ENCODE measurements around the gene RCHY1. TPM values are rescaled to one million over a fixed set of nuclear protein-coding genes. Genes with fewer than 3 reads are reported as not detected.

Gene RCHY1
- total RNA-seq (10 to 100 TPM; 27.0 to 35.9 TPM), polyA plus RNA-seq (10 to 100 TPM; 11.3 to 27.5 TPM)
- long read RNA-seq, donor 1, full-length matches to known transcripts = 16 of 16 reads
- long read RNA-seq, donor 1, partial matches to known transcripts = 0 of 16 reads
- long read RNA-seq, donor 1, other reads (novel, unspliced or antisense) = 0 of 16 reads
- long read RNA-seq, donor 2, full-length matches to known transcripts = 6 of 11 reads
- long read RNA-seq, donor 2, partial matches to known transcripts = 5 of 11 reads
- long read RNA-seq, donor 2, other reads (novel, unspliced or antisense) = 0 of 11 reads
- long read RNA-seq, donor 3, full-length matches to known transcripts = 6 of 6 reads
- long read RNA-seq, donor 3, partial matches to known transcripts = 0 of 6 reads
- long read RNA-seq, donor 3, other reads (novel, unspliced or antisense) = 0 of 6 reads
- long read RNA-seq, donor 4, full-length matches to known transcripts = 4 of 4 reads
- long read RNA-seq, donor 4, partial matches to known transcripts = 0 of 4 reads
- long read RNA-seq, donor 4, other reads (novel, unspliced or antisense) = 0 of 4 reads
- long read RNA-seq, donor 5, full-length matches to known transcripts = 16 of 16 reads
- long read RNA-seq, donor 5, partial matches to known transcripts = 0 of 16 reads
- long read RNA-seq, donor 5, other reads (novel, unspliced or antisense) = 0 of 16 reads

DNA sequence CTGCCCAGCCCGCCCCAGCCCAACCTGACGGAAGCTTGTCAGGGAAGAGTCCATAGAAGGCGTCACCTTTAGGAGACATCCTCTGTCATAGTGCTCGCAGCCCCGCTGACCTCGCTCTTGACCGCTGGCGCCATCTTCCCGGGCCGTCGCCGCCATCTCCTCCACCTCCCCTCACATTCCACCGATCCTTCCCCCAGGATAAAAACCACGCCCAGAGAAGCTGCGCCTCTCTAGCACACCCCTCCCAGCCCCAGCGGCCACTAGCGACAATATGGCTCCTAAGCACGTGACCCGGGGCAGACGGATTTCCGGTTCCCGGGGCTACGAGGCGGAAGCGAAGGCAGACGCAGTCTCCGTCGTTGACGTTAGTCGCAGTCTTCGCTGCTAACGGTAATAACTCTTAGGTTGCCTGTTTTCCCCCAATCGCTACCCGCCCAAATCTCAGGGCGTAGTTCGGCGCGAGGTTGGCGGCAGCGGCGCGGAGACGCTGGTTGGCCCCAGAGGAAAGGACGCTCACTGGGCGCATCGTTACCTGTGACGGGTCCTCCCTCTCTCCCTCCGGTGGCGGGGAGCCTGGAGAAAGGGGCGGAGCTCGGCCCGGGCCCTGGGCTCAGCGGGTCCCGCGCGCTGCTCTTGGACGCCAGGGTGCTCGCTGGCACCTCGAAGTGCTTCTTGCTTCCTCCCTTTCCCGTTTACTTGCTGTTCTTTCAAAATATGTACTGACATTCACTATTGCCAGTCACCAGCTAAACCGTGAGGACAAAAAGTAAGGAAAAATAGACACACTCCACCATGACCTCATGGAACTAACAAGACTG is at the start of gene RCHY1, which contains the start of gene THAP6:
RCHY1 (minus strand) TSS at position 273 of the 818 bp plus-strand sequence; CDS start at position 156, 117 bp downstream.
THAP6 (plus strand) TSS at position 343 of the 818 bp plus-strand sequence. CDS start 980 bp downstream, outside the sequence.
- Histone ChIP-seq H3K27me3 (ENCODE audit: control insufficient read depth in 3 of 3, insufficient read depth in 3 of 3, low read length in 2 of 3) (no peaks in the 10 kb centered on the region), H3K9me3 (ENCODE audit: control insufficient read depth in 4 of 4, insufficient read depth in 3 of 4, low read length in 3 of 4) (no peaks in the 10 kb centered on the region), H3K9ac (ENCODE audit: insufficient read depth in 1 of 2, low read length in 2 of 2) (peak within 1 kb of the TSS; percentile 71 to 99), H3K4me1 (ENCODE audit: control insufficient read depth in 5 of 5, insufficient read depth in 5 of 5, low read length in 5 of 5) (peaks cover 1 to 30% (median 17%) of the 10 kb centered on the region in 5 donors), H3K4me3 (peak within 1 kb of the TSS; percentile 84), H3K36me3 (ENCODE audit: control insufficient read depth in 4 of 4, insufficient read depth in 4 of 4, low read length in 4 of 4) (peaks cover 3 to 26% (median 11%) of the 10 kb centered on the region in 4 donors), H3K27ac (ENCODE audit: low read depth in 1 of 2, low read length in 1 of 2) (peak within 1 kb of the TSS; percentile 93 to 97)
- DNase-seq (peak; percentile 96 to 98 (median 98)), ATAC-seq (ENCODE audit: insufficient read depth, low FRiP score) (peak; percentile 94)
- 0% methylated on average over 57 to 61 of the region's 61 CpGs for WGBS, 2 donors
- TF ChIP-seq, protein P1, sequence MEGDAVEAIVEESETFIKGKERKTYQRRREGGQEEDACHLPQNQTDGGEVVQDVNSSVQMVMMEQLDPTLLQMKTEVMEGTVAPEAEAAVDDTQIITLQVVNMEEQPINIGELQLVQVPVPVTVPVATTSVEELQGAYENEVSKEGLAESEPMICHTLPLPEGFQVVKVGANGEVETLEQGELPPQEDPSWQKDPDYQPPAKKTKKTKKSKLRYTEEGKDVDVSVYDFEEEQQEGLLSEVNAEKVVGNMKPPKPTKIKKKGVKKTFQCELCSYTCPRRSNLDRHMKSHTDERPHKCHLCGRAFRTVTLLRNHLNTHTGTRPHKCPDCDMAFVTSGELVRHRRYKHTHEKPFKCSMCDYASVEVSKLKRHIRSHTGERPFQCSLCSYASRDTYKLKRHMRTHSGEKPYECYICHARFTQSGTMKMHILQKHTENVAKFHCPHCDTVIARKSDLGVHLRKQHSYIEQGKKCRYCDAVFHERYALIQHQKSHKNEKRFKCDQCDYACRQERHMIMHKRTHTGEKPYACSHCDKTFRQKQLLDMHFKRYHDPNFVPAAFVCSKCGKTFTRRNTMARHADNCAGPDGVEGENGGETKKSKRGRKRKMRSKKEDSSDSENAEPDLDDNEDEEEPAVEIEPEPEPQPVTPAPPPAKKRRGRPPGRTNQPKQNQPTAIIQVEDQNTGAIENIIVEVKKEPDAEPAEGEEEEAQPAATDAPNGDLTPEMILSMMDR (IDR thresholded peaks at IDR 0.05; ENCODE audit: control extremely low read depth, extremely low read depth) = no peak

DNA sequence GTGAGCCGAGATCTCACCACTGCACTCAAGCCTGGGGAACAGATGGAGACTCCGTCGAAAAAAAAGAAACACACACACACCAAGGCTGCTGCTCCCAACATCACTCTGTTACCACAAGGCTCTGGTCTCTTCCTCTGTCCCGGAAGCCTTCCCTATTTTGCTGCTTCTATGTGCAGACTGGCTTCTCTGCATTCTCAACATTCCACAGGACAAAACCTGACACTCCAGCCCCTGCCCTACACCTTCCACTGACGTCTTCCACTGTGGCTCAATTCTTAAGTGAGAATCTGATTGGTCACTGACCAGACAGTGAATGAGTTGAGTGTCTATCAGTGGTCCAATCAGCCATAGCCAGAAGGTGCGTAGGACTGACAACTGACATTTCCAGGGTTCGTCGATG is 47.6 kb upstream of the RCHY1 start:
- Histone ChIP-seq H3K9me3 (ENCODE audit: control insufficient read depth in 4 of 4, insufficient read depth in 3 of 4, low read length in 3 of 4) (no peaks in the 10 kb centered on the region), H3K4me1 (ENCODE audit: control insufficient read depth in 5 of 5, insufficient read depth in 5 of 5, low read length in 5 of 5) (no peaks in the 10 kb centered on the region), H3K9ac (ENCODE audit: insufficient read depth in 1 of 2, low read length in 2 of 2) (no peak overlapping the region), H3K27ac (ENCODE audit: low read depth in 1 of 2, low read length in 1 of 2) (no peak overlapping the region), H3K4me3 (no peak overlapping the region), H3K36me3 (ENCODE audit: control insufficient read depth in 4 of 4, insufficient read depth in 4 of 4, low read length in 4 of 4) (no peaks in the 10 kb centered on the region), H3K27me3 (ENCODE audit: control insufficient read depth in 3 of 3, insufficient read depth in 3 of 3, low read length in 2 of 3) (no peaks in the 10 kb centered on the region)
- 54 to 66% methylated on average over 8 of the region's 8 CpGs for WGBS, 2 donors
- TF ChIP-seq, protein P1 (IDR thresholded peaks at IDR 0.05; ENCODE audit: control extremely low read depth, extremely low read depth) = no peak
- peak in 2 of 3 donors; percentile 6 to 24 for DNase-seq
- peak; percentile 41 for ATAC-seq (ENCODE audit: insufficient read depth, low FRiP score)

DNA sequence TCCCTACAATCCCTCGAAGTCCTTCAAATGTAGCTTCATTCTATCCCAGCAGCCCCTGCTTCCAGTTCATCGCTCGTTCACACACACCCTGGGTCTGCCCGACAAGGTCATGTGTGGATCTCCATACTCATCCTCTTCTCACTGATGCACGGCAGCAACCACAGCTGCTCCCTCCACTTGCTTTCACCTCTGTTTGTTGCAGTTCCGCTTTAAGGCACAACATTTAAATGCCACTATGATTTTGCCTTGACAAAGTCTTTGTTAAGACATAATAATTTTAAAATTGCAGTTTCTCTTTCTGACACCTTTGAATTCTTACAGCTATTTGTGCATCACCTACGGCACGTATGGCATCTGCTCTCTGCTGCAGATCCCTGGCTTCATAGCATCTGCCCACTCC is 43.5 kb upstream of the RCHY1 start:
- DNase-seq = no peak
- H3K9me3 ChIP-seq (ENCODE audit: control insufficient read depth in 4 of 4, insufficient read depth in 3 of 4, low read length in 3 of 4) = peaks cover 0 to 2% (median 0%) of the 10 kb centered on the region in 4 donors
- H3K4me3 ChIP-seq = no peak overlapping the region
- TF ChIP-seq, protein P1 (IDR thresholded peaks at IDR 0.05; ENCODE audit: control extremely low read depth, extremely low read depth) = no peak
- WGBS, 2 donors = 87 to 94% methylated on average over 8 of the region's 8 CpGs
- H3K36me3 ChIP-seq (ENCODE audit: control insufficient read depth in 4 of 4, insufficient read depth in 4 of 4, low read length in 4 of 4) = no peaks in the 10 kb centered on the region
- no peak for ATAC-seq (ENCODE audit: insufficient read depth, low FRiP score)
- no peaks in the 10 kb centered on the region for H3K4me1 ChIP-seq (ENCODE audit: control insufficient read depth in 5 of 5, insufficient read depth in 5 of 5, low read length in 5 of 5)
- H3K9ac ChIP-seq (ENCODE audit: insufficient read depth in 1 of 2, low read length in 2 of 2) = no peak overlapping the region
- H3K27ac ChIP-seq (ENCODE audit: low read depth in 1 of 2, low read length in 1 of 2) = no peak overlapping the region
- H3K27me3 ChIP-seq (ENCODE audit: control insufficient read depth in 3 of 3, insufficient read depth in 3 of 3, low read length in 2 of 3) = no peaks in the 10 kb centered on the region

Data from lung (tissue), 16 donors.